ENCODE measurements around the gene PALM3.

PALM3 gene

DNA sequence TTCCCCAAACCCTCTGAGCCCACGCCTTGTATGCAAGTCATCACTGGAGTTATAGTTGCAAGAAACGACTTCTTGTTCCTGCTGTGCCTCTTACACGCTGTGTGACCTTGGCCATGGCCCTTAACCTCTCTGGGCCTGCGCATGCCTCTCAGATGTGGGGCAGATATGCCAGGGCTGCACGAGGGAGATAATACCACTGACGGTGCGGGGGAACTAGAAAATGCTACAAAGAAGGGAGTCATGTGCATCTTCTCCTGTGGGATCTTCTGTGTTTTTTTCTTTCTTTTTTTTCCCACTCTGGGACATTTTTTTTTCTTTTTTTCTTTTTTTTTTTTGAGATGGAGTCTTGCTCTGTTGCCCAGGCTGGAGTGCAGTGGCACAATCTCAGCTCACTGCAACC is 33.0 kb upstream of the PALM3 start:
- no peaks in the 10 kb centered on the region for H3K27me3 ChIP-seq (ENCODE audit: low read length)
- H3K79me2 ChIP-seq (ENCODE audit: insufficient read depth, low read length): no peaks in the 10 kb centered on the region
- no peaks in the 10 kb centered on the region for H3K9me3 ChIP-seq (ENCODE audit: insufficient read depth, low read length)
- H3K9ac ChIP-seq (ENCODE audit: low read length): no peak overlapping the region
- H3F3A ChIP-seq (ENCODE audit: insufficient read depth): peaks cover 8% of the 10 kb centered on the region; the same call in 1 of the 2 replicates
- H3K9me2 ChIP-seq (replicated peaks; ENCODE audit: insufficient read depth, low read length): no peaks in the 10 kb centered on the region
- no peak overlapping the region for H3K4me2 ChIP-seq (ENCODE audit: low read depth, low read length, poor library complexity, severe bottlenecking)
- TF ChIP-seq EZH2phosphoT487 (conservative IDR thresholded peaks at IDR 0.05; ENCODE audit: low read length): no peak
- TF ChIP-seq, protein P1, sequence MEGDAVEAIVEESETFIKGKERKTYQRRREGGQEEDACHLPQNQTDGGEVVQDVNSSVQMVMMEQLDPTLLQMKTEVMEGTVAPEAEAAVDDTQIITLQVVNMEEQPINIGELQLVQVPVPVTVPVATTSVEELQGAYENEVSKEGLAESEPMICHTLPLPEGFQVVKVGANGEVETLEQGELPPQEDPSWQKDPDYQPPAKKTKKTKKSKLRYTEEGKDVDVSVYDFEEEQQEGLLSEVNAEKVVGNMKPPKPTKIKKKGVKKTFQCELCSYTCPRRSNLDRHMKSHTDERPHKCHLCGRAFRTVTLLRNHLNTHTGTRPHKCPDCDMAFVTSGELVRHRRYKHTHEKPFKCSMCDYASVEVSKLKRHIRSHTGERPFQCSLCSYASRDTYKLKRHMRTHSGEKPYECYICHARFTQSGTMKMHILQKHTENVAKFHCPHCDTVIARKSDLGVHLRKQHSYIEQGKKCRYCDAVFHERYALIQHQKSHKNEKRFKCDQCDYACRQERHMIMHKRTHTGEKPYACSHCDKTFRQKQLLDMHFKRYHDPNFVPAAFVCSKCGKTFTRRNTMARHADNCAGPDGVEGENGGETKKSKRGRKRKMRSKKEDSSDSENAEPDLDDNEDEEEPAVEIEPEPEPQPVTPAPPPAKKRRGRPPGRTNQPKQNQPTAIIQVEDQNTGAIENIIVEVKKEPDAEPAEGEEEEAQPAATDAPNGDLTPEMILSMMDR (IDR thresholded peaks at IDR 0.05; ENCODE audit: insufficient read depth, low read length, poor library complexity, severe bottlenecking): no peak
- H2AFZ ChIP-seq (ENCODE audit: low read depth, low read length, severe bottlenecking): no peak overlapping the region
- no peak overlapping the region for H3K27ac ChIP-seq (ENCODE audit: low read depth, low read length)
- H3K36me3 ChIP-seq (ENCODE audit: low read length): no peaks in the 10 kb centered on the region
- H3K4me3 ChIP-seq (ENCODE audit: insufficient read depth, low read length, poor library complexity, severe bottlenecking): no peak overlapping the region
- no peaks in the 10 kb centered on the region for H4K20me1 ChIP-seq (ENCODE audit: low read depth, low read length)

DNA sequence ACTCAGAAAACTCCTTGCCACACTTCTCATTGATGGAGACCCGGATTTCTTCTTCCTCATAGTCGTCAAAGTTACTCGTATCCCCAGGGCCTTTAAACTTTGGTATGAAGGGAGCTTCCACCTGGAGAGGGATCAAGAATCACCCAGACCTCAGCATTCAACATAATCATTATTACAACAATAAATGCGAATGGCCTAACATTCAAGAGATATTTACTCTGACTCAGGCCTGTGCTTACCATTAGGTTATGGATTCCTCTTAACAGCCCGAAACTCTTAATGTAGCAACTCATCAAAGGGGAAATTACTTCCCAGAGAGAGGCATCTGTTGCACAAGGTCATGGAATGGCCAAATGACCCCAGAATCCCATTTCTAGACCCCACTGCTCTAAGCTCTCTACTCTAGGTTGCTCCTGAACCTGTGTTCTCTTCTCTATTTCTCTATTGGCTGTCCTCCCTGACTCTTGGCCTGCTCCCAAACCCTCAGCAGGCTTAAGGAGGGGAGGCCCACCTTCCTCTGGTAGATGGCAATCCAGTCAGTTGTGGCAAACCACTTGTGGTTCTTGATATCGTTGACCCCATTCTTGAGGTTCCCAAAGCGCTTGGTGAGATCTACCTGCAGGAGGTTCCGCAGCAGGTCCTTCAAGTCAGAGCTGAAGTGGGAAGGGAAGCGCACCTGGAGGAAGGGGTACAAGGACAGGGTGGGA is 31.4 kb upstream of the PALM3 start:
- TF ChIP-seq EZH2phosphoT487 (conservative IDR thresholded peaks at IDR 0.05; ENCODE audit: low read length): no peak
- TF ChIP-seq, protein P1 (IDR thresholded peaks at IDR 0.05; ENCODE audit: insufficient read depth, low read length, poor library complexity, severe bottlenecking): no peak
- peaks cover 14% of the 10 kb centered on the region; the same call in 1 of the 2 replicates for H3F3A ChIP-seq (ENCODE audit: insufficient read depth)
- no peak overlapping the region for H3K4me2 ChIP-seq (ENCODE audit: low read depth, low read length, poor library complexity, severe bottlenecking)
- no peaks in the 10 kb centered on the region for H3K27me3 ChIP-seq (ENCODE audit: low read length)
- H3K9me3 ChIP-seq (ENCODE audit: insufficient read depth, low read length): no peaks in the 10 kb centered on the region
- no peak overlapping the region for H3K4me3 ChIP-seq (ENCODE audit: insufficient read depth, low read length, poor library complexity, severe bottlenecking)
- no peaks in the 10 kb centered on the region for H4K20me1 ChIP-seq (ENCODE audit: low read depth, low read length)
- H3K27ac ChIP-seq (ENCODE audit: low read depth, low read length): no peak overlapping the region
- no peaks in the 10 kb centered on the region; the same call in 1 of the 2 replicates for H3K36me3 ChIP-seq (ENCODE audit: low read length)
- H2AFZ ChIP-seq (ENCODE audit: low read depth, low read length, severe bottlenecking): no peak overlapping the region
- H3K9me2 ChIP-seq (replicated peaks; ENCODE audit: insufficient read depth, low read length): no peaks in the 10 kb centered on the region
- no peak overlapping the region for H3K9ac ChIP-seq (ENCODE audit: low read length)
- peaks cover 6% of the 10 kb centered on the region for H3K79me2 ChIP-seq (ENCODE audit: insufficient read depth, low read length)

DNA sequence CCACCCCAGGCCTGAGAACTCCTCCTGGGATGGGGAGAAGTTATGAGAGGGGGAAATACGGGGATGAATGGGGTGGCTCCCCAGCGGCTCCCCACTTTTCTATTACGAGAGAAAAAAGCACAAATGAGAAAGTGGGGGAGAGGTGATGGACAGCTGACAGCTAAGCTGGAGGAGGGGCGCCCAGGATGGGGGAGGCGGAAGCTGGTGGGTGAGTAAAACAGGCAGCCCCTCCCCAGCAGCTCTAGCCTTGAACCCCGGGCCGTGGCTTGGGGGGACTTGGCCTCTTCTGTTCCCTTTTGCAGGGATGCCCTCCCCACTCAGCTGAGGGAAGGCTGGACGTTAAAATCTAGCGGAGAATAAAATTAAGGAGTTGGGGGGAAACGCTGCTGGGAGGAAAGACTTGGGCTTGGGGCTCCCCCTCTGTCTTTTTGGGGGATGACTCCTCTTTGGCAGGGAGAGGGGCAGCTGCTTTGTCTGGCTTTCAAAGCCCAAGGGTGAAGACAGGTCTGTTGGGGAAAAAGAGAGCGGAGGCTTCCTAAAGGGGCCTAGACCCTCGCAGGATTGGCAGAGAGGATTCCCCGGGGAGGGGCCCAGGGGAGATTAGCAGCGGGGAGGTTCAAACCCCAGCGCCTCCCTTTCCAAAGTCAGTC is 30.1 kb upstream of the PALM3 start:
- Histone ChIP-seq H3K9ac (ENCODE audit: low read length) (peak overlapping the region; percentile 97), H3K4me3 (ENCODE audit: insufficient read depth, low read length, poor library complexity, severe bottlenecking) (peak overlapping the region; percentile 99), H3K36me3 (ENCODE audit: low read length) (peaks cover 3% of the 10 kb centered on the region; the same call in 1 of the 2 replicates), H3K4me2 (ENCODE audit: low read depth, low read length, poor library complexity, severe bottlenecking) (peak overlapping the region; percentile 99), H3K9me2 (replicated peaks; ENCODE audit: insufficient read depth, low read length) (no peaks in the 10 kb centered on the region), H4K20me1 (ENCODE audit: low read depth, low read length) (no peaks in the 10 kb centered on the region), H3F3A (ENCODE audit: insufficient read depth) (peaks cover 19% of the 10 kb centered on the region), H3K9me3 (ENCODE audit: insufficient read depth, low read length) (no peaks in the 10 kb centered on the region), H3K27me3 (ENCODE audit: low read length) (no peaks in the 10 kb centered on the region), H3K79me2 (ENCODE audit: insufficient read depth, low read length) (peaks cover 6% of the 10 kb centered on the region), H3K27ac (ENCODE audit: low read depth, low read length) (peak overlapping the region; percentile 87), H2AFZ (ENCODE audit: low read depth, low read length, severe bottlenecking) (peak overlapping the region; percentile 91)
- TF ChIP-seq, protein P1 (IDR thresholded peaks at IDR 0.05; ENCODE audit: insufficient read depth, low read length, poor library complexity, severe bottlenecking): no peak
- no peak for TF ChIP-seq EZH2phosphoT487 (conservative IDR thresholded peaks at IDR 0.05; ENCODE audit: low read length)
